GDM1 (cell line): ENCODE data around the gene FBXO41.

ENCODE experiments used
- DNase-seq: peaks from one replicate; lab custom pipeline; 2025; lab: John Stamatoyannopoulos, UW

The FBXO41 gene

DNA sequence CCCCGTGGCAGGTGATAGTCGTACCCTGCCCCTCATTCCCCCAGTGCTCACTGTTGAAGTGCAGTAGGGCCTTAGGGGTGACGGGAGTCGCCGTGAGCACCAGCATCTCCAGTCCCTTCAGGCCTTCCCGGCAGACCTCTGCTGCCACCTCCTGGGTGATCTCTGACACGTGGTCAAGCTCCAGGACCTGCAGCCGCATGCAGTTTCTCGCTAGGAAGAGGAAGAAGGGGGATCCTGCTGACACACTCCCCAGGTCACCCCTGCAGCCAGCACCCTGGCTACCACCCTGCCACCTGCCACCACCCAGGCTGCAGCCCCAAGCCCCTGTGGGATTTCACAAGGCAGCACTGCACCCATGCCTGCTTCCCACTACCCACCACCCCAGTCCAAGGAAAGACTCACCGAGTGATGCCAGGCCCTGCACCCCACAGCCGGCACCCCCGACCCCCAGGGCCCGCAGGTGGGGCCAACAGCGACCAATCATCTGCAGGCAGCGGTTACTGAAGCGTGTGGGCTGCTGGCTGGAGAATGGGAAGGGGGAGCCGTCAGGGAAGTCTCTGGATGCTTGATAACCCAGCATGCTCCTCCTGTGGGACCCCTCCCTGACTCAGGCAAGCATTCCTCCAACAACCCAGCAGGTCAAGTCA, 23.8 kb downstream of the FBXO41 start:
- DNase-seq: no peak

DNA sequence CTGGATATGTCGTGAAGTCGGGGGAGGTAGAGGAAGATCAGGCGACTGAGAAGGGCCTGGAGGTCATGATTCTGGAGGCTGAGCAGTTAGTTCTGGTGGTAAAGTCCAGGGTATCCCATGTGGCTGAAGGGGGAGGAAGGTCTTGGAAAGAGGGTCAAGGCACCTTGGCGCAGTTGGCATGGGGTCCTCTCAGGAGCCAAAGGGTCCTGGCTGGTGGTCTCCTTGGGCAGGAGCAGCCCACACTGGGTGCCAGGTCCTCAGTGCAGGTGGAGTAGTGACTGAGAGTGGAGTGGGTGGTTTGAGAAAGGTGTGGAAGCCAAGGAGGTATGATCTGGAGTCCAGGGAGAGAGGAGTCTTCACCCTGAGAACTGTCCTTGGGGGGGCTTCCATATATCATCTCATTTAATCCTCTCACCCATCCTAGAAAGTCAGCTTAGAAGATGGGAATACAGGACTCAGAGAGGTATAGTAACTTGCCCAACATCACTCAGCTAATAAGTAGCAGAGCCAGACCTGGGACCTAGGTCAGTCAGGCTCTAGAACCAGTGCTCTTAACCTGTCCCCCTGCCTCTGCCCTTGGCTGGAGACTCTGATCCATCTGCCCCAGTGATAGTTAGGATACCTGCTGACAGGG, 24.5 kb downstream of the FBXO41 start:
- no peak for DNase-seq

GRCh38 chr2:73259276-73259675, 25.0 kb downstream of the FBXO41 start:
- DNase-seq: no peak

GRCh38 chr2:73258913-73259215, 25.4 kb downstream of the FBXO41 start:
- no peak for DNase-seq

GRCh38 chr2:73258186-73258912, 25.9 kb downstream of the FBXO41 start:
- no peak for DNase-seq

GRCh38 chr2:73257425-73258125, 26.7 kb downstream of the FBXO41 start:
- no peak for DNase-seq

DNA sequence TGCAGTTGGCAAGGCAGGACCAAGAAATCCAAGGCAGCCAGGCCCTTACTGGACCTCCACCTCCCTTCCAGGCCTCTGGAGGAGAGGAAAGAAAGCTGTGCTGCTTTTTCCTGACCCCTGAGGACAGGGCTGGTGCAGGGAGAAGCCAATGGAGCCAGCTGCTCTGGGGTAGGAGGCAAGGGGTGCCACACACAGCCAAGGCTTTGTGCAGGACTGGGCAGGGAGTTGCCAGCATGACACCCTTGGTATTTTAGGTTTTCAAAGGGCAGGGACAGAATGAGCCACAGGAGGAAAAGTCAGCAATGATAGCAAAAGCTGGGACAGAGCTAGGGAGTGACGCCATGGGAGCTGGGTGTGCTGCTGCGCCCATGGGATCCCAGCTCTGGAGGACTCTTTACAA, 27.3 kb downstream of the FBXO41 start:
- DNase-seq: no peak

GRCh38 chr2:73256618-73256922, 27.7 kb downstream of the FBXO41 start:
- no peak for DNase-seq

- DNase-seq: no peak
Measured at GRCh38 chr2:73255907-73256617, 28.2 kb downstream of the FBXO41 start.

DNA sequence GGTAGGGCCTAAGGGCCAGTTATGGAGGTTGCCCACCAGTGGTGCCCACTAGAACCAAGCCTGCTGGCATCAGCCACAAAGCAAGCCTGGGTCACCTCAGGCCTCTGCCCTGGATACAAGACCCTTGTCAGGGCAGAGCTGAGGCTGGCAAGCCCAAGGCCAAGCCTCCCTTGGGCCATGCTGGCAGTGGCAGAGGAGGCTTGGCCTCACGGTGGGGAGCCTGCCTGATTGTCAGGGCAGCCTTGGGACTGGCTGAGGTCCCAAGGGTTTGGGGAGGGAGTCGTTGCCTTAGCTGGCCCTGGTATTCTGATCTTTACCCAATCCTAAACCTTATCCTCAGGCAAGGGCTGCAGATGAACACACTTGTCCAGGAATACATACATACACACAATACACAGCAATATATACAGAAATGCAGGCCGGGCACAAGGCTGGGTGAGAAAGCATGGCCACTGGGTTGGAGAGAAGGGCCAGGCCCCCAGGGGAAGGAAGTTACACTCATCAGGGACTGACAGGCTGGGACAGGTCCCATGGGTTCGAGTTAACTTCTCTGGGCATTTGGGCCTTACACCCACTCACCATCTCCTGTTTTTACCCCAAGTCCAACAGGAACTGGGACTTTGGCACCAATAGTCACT, 29.2 kb downstream of the FBXO41 start:
- no peak for DNase-seq

DNA sequence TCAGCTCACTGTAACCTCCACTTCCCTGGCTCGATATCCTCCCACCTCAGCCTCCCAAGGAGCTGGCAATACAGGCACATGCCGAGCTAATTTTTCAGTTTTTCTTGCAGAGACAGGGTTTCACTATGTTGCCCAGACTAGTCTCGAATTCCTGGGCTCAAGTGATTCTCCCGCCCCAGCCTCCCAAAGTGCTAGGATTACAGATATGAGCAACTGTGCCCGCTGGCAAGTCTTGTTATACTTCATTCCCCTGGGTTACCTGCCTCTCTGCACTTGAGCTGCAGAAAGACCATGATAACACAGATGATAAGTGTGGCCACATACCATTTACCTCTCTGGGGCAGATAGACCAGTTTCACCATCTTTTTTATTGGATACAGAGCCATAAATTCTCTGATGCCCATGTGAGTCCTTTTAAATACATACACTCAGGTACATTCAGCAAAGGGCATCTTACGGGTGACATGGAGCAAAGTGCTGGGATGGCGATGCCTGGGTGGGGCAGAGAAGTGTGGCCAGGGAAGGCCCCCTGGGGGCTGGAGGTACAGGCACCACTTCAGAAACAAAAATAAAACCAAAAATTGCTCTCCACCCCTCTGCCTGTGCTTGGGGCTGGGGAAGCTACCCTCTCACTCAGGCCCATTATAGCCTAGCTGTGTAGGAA, 29.8 kb downstream of the FBXO41 start:
- no peak for DNase-seq

DNA sequence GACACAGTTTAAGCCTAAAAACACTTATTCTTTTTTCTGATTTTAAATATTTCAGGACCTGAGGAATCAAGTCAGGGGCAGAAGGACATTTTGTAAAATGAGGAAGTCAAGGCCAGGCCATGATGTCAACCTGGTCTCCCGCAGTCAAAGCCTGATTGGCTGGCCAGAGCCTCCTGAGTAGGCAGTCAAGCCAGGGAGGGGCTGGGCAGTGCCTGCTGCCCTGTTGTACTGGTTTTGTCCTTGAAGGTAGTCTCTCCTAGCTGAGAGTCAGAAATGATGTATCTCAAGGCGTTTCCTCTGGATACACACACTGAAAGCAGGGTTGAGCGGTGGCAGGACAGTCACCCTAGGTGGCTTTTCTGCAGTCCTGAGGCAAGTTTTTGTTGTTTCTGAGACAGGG, 30.4 kb downstream of the FBXO41 start:
- DNase-seq: no peak

GRCh38 chr2:73253400-73253799, 30.9 kb downstream of the FBXO41 start:
- DNase-seq: no peak

DNA sequence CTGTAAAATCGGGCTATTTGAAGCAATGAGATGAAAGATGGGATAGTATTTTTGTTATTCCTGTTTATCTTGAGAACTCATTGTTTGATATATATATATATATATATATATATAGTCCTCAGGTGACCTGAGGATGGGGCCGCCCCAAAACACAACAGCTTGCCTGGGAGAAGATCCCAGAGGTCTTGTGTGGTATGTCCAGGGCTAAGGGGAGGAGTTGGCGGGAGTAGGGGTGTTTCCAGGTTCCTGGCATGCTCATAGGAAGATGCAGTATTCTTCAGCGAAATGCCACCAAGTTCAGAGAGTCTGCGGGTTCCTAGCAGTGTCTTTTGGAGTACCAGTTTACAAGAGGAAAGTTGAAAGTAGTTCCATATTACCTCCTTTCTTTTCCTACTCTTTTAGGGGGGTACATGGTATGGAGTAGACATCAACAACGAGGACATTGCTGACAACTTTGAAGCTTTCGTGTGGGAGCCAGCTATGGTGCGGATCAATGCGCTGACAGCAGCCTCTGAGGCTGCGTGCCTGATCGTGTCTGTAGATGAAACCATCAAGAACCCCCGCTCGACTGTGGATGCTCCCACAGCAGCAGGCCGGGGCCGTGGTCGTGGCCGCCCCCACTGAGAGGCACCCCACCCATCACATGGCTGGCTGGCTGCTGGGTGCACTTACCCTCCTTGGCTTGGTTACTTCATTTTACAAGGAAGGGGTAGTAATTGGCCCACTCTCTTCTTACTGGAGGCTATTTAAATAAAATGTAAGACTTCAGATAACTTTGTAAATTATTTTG, 31.8 kb downstream of the FBXO41 start:
- DNase-seq: no peak

DNA sequence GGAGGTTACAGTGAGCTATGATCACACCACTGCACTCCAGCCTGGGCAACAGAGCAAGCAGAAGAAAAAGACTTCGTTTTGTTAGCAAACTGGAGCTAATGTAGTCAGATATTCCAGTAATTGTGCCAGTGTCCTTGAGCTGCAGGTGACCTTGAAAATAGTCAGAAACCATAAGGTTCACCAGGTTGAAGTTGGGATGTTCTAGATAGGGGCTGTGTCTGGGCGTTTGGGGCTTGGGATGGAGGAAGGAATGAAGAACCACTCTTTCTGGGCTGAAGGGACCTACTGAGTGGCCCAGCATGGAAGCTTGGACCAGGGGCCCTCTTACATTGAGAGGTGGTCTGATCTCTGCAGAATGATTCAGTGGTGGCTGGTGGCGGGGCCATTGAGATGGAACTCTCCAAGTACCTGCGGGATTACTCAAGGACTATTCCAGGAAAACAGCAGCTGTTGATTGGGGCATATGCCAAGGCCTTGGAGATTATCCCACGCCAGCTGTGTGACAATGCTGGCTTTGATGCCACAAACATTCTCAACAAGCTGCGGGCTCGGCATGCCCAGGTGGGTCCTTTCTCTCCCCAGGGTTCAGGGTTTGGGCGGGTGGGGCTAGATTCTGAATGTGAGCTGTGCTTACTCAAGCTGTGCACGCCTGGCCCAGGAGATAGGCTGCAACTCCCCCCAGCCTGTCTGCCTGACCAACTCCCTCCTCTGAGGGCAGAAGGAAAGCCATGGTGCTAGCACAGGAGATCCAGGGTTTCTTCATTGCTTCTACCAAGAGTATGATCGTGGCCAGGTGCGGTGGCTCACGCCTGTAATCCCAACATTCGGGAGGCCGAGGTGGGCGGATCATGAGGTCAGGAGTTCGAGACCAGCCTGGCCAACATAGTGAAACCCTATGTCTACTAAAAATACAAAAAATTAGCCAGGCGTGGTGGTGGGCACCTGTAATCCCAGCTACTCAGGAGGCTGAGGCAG, 33.1 kb downstream of the FBXO41 start:
- DNase-seq: no peak

- DNase-seq: no peak
Measured at GRCh38 chr2:73249636-73250035, 34.6 kb downstream of the FBXO41 start.

- no peak for DNase-seq
Measured at GRCh38 chr2:73246850-73247249, 37.4 kb downstream of the FBXO41 start.

DNA sequence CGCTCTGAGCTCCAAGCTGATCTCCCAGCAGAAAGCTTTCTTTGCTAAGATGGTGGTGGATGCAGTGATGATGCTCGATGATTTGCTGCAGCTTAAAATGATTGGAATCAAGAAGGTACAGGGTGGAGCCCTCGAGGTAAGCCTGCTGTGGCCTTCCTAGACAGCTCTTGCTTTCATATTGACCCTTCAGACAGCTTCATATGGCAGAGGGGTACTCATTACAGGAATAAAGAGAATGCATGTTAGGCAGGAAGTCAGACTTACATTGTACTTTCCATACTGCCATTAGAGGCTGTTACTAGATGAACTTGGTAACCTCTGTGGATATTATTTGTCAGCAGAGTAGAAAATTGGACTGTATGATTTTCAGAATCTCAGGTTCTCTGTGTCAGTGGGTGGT, 39.7 kb downstream of the FBXO41 start:
- no peak for DNase-seq

GRCh38 chr2:73243884-73244570, 40.3 kb downstream of the FBXO41 start:
- DNase-seq: no peak
